ENCODE results near the gene LILRB4. TPM values are rescaled to one million over a fixed set of nuclear protein-coding genes. Genes with fewer than 3 reads are reported as not detected.
"Not testable (repeated sequence)": the region's sequence is repeated elsewhere in the genome, so short reads cannot be mapped to it uniquely, and the experiment has no call there.

LILRB4 gene
- total RNA-seq, 1 donor from 2014 or later: not detected

DNA sequence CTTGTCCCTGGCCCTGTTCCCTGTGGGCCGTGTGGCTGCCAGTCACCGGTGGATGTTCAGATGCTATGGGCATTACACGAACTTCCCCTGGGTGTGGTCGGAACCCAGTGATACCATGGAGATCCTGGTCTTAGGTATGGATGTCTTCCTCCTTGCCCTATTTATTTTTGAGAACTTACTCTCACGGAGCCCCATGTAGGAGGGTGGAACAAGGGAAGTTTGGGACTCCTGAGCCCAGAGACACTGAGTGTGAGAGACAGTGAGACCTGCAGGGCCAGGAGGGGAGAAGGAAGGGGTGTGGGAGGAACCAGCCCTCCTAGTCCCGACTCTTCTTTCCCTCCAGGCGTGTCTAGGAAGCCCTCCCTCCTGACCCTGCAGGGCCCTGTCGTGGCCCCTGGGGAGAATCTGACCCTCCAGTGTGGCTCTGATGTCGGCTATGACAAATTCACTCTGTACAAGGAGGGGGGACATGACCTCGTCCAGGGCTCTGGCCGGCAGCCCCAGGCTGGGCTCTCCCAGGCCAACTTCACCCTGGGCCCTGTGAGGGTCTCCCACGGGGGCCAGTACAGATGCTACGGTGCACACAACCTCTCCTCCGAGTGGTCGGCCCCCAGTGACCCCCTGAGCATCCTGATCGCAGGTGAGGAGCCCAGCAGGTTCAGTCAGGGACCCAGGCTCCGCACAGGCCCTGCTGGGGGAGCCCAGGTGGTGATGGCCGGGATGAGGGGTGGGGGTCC lies 46.6 kb downstream of the LILRB4 start:
- H3K4me3 Mint-ChIP-seq: no peak overlapping the region
- no peak for DNase-seq (ENCODE audit: low spot score in 2 of 2, unreplicated experiment in 2 of 2)
- H3K9me3 Mint-ChIP-seq: peaks cover 47% of the 10 kb centered on the region
- TF ChIP-seq, protein P1, sequence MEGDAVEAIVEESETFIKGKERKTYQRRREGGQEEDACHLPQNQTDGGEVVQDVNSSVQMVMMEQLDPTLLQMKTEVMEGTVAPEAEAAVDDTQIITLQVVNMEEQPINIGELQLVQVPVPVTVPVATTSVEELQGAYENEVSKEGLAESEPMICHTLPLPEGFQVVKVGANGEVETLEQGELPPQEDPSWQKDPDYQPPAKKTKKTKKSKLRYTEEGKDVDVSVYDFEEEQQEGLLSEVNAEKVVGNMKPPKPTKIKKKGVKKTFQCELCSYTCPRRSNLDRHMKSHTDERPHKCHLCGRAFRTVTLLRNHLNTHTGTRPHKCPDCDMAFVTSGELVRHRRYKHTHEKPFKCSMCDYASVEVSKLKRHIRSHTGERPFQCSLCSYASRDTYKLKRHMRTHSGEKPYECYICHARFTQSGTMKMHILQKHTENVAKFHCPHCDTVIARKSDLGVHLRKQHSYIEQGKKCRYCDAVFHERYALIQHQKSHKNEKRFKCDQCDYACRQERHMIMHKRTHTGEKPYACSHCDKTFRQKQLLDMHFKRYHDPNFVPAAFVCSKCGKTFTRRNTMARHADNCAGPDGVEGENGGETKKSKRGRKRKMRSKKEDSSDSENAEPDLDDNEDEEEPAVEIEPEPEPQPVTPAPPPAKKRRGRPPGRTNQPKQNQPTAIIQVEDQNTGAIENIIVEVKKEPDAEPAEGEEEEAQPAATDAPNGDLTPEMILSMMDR (IDR thresholded peaks at IDR 0.05; ENCODE audit: unreplicated experiment): no peak
- H3K27me3 Mint-ChIP-seq (ENCODE audit: low read depth): no peaks in the 10 kb centered on the region
- no peaks in the 10 kb centered on the region for H3K4me1 Mint-ChIP-seq
- peaks cover 3% of the 10 kb centered on the region for H3K36me3 Mint-ChIP-seq
- no peak overlapping the region for H3K27ac Mint-ChIP-seq

DNA sequence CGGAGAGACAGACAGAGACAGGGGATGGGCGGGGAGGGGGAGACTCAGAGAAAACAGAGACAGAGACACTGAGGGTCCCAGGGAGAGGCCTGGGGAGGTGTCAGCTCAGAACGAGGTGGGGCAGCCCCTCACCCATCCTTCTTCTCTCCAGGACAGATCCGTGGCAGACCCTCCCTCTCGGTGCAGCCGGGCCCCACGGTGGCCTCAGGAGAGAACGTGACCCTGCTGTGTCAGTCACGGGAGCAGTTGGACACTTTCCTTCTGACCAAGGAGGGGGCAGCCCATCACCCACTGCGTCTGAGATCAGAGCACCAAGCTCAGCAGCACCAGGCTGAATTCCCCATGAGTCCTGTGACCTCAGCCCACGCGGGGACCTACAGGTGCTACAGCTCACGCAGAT lies 47.2 kb downstream of the LILRB4 start:
- H3K4me1 Mint-ChIP-seq; H3K36me3 Mint-ChIP-seq; DNase-seq (ENCODE audit: low spot score in 2 of 2, unreplicated experiment in 2 of 2); H3K4me3 Mint-ChIP-seq; H3K27ac Mint-ChIP-seq; H3K27me3 Mint-ChIP-seq (ENCODE audit: low read depth): not testable (repeated sequence)
- H3K9me3 Mint-ChIP-seq: peaks cover 46% of the 10 kb centered on the region

Small RNAs within 50 kb of the gene (microRNA-seq; reads per million reads assigned to microRNA genes)
- gene MIR8061: not detected

Other genes starting within 250 kb of the LILRB4 start
- 4.2 to 6.0 TPM (median 5.2 TPM) in 3 replicates for gene TTYH1, start 247.5 kb upstream of the LILRB4 start, total RNA-seq
- 296 to 312 TPM (median 307 TPM) in 3 replicates for gene LENG8, start 213.8 kb upstream of the LILRB4 start, total RNA-seq
- 5.5 to 6.8 TPM (median 5.8 TPM) in 3 replicates for gene LENG9, start 199.2 kb upstream of the LILRB4 start, total RNA-seq
- 114 to 126 TPM (median 115 TPM) in 3 replicates for gene CDC42EP5, start 189.7 kb upstream of the LILRB4 start, total RNA-seq
- gene LAIR2, start 160.2 kb upstream of the LILRB4 start, total RNA-seq: not detected in 3 replicates
- gene LILRA2, start 89.2 kb upstream of the LILRB4 start, total RNA-seq: not detected in 3 replicates
- gene LILRA1, start 69.4 kb upstream of the LILRB4 start, total RNA-seq: not detected in 3 replicates
- gene LILRB1, start 32.5 kb upstream of the LILRB4 start, total RNA-seq: not detected in 3 replicates
- not detected in 3 replicates for gene KIR3DL3, start 61.5 kb downstream of the LILRB4 start, total RNA-seq
- gene KIR2DL3, start 75.5 kb downstream of the LILRB4 start, total RNA-seq: not detected in 3 replicates
- gene KIR2DL1, start 106.8 kb downstream of the LILRB4 start, total RNA-seq: not detected in 3 replicates
- not detected in 3 replicates for gene KIR2DL4, start 140.6 kb downstream of the LILRB4 start, total RNA-seq
- not detected in 3 replicates for gene KIR3DL1, start 153.5 kb downstream of the LILRB4 start, total RNA-seq
- not detected in 3 replicates for gene KIR2DS4, start 169.7 kb downstream of the LILRB4 start, total RNA-seq
- not detected in 3 replicates for gene KIR3DL2, start 187.5 kb downstream of the LILRB4 start, total RNA-seq
- gene FCAR, start 211.2 kb downstream of the LILRB4 start, total RNA-seq: not detected in 3 replicates
- not detected in 3 replicates for gene NCR1, start 243.2 kb downstream of the LILRB4 start, total RNA-seq